GM18909 (cell line): Measurements from ENCODE around the gene NR1H3.
A peak's percentile ranks its signal among the peaks of the same experiment; 100 is the strongest.
"Not testable (repeated sequence)": the region's sequence is repeated elsewhere in the genome, so short reads cannot be mapped to it uniquely, and the experiment has no call there.

Experiments used
- ATAC-seq: cut with Tn5 transposase; IDR thresholded peaks from one replicate; pipeline ENCODE4 v1.9.1; 2021; ENCODE audit warnings: mild to moderate bottlenecking; ENCODE audit not compliant: unreplicated experiment, poor library complexity

NR1H3 gene

GRCh38 chr11:47257517-47258316, at the start of gene NR1H3:
Gene NR1H3 (plus strand): TSS chr11:47257996. CDS start chr11:47259217, 1,221 bp downstream.
- ATAC-seq: no peak

- ATAC-seq: not testable (repeated sequence)
Observed at GRCh38 chr11:47208008-47208552, 49.7 kb upstream of the NR1H3 start.

- ATAC-seq: no peak
Observed at GRCh38 chr11:47208628-47209027, 49.2 kb upstream of the NR1H3 start.

- no peak for ATAC-seq
Observed at GRCh38 chr11:47212938-47213337, 44.9 kb upstream of the NR1H3 start.

GRCh38 chr11:47213950-47214565, 43.7 kb upstream of the NR1H3 start:
- peak; percentile 77 for ATAC-seq

- no peak for ATAC-seq
Observed at GRCh38 chr11:47215366-47215910, 42.4 kb upstream of the NR1H3 start.

GRCh38 chr11:47216121-47216798, 41.5 kb upstream of the NR1H3 start:
- ATAC-seq: no peak

GRCh38 chr11:47220401-47220821, 37.4 kb upstream of the NR1H3 start:
- no peak for ATAC-seq

GRCh38 chr11:47222696-47223095, 35.1 kb upstream of the NR1H3 start:
- no peak for ATAC-seq

GRCh38 chr11:47225552-47226400, 32.0 kb upstream of the NR1H3 start:
- peak; percentile 59 for ATAC-seq

- no peak for ATAC-seq
Observed at GRCh38 chr11:47229161-47229560, 28.6 kb upstream of the NR1H3 start.

- no peak for ATAC-seq
Observed at GRCh38 chr11:47233051-47233450, 24.7 kb upstream of the NR1H3 start.

- no peak for ATAC-seq
Observed at GRCh38 chr11:47233989-47234668, 23.7 kb upstream of the NR1H3 start.

- no peak for ATAC-seq
Observed at GRCh38 chr11:47234669-47235100, 23.1 kb upstream of the NR1H3 start.

- ATAC-seq: no peak
Observed at GRCh38 chr11:47235163-47235562, 22.6 kb upstream of the NR1H3 start.

- no peak for ATAC-seq
Observed at GRCh38 chr11:47236482-47236881, 21.3 kb upstream of the NR1H3 start.

- ATAC-seq: no peak
Observed at GRCh38 chr11:47239852-47240251, 17.9 kb upstream of the NR1H3 start.

- ATAC-seq: no peak
Observed at GRCh38 chr11:47241841-47242301, 15.9 kb upstream of the NR1H3 start.

- ATAC-seq: no peak
Observed at GRCh38 chr11:47242596-47243192, 15.1 kb upstream of the NR1H3 start.
